Heart right ventricle (tissue), 16 donors: Measurements from ENCODE around the gene CCDC134. TPM values are rescaled to one million over a fixed set of nuclear protein-coding genes. Genes with fewer than 3 reads are reported as not detected.

ENCODE experiments used
- ATAC-seq, 8 donors: fragments of 200-7000 bp; cut with Tn5 transposase; one replicate each; pipeline ENCODE4 v1.9.1; 2020; ENCODE audit warnings: mild to moderate bottlenecking in 8 of 8, moderate library complexity in 8 of 8, moderate number of reproducible peaks in 1 of 8
- DNase-seq, 2 donors: peaks; one replicate each; pipeline ENCODE4 v3.0.0-alpha.2; 2020
- H3K27ac ChIP-seq, 10 donors: fragments of 200-600 bp; sonication (generic) in 2 of 10; one replicate each; pipeline versions ENCODE4 v1.5.0 to v1.8.0; 2020 to 2022; ENCODE audit warnings: mild to moderate bottlenecking in 3 of 10
- H3K27me3 ChIP-seq, 7 donors: fragments of 200-600 bp; one replicate each; pipeline ENCODE4 v1.8.0; 2021 to 2022; ENCODE audit warnings: mild to moderate bottlenecking in 2 of 7
- H3K36me3 ChIP-seq, 9 donors: fragments of 200-600 bp; sonication (generic) in 1 of 9; one replicate each; pipeline versions ENCODE4 v1.5.0 to v1.8.0; 2020 to 2022; ENCODE audit warnings: mild to moderate bottlenecking in 2 of 9
- H3K4me1 ChIP-seq, 9 donors: fragments of 200-600 bp; sonication (generic) in 1 of 9; one replicate each; pipeline versions ENCODE4 v1.5.0 to v1.8.0; 2020 to 2022; ENCODE audit warnings: mild to moderate bottlenecking in 4 of 9
- H3K4me3 ChIP-seq, 10 donors: fragments of 200-600 bp; sonication (generic) in 2 of 10; one replicate each; pipeline versions ENCODE4 v1.5.0 to v1.8.0; 2020 to 2022; ENCODE audit warnings: mild to moderate bottlenecking in 7 of 10, moderate library complexity in 2 of 10
- H3K9me3 ChIP-seq, 11 donors: fragments of 200-600 bp in 10 of 11; sonication (generic) in 2 of 11; one replicate each; pipeline versions ENCODE4 v1.5.0 to v1.8.0; 2013 to 2022; ENCODE audit warnings: mild to moderate bottlenecking in 2 of 11, control low read depth in 1 of 11, moderate library complexity in 1 of 11
- CTCF ChIP-seq, 9 donors: fragments of 200-600 bp; sonication (generic) in 2 of 9; IDR thresholded peaks; one replicate each; pipeline versions ENCODE4 v1.5.0 to v1.8.0; 2021 to 2022; ENCODE audit warnings: antibody characterized with exemption in 9 of 9, mild to moderate bottlenecking in 5 of 9, moderate library complexity in 1 of 9
- WGBS, 2 donors: extraction: QIAGEN DNeasy Blood & Tissue Kit; methylation state at CpG; one replicate each; pipeline ENCODE4 v1.1.7; 2013; ENCODE audit warnings: inconsistent platforms in 1 of 2; 5-methylcytosine and 5-hydroxymethylcytosine counted together
- intact Hi-C, 10 donors: fragments of 100-400 bp; cut with DNase I; formaldehyde crosslinking; loops; one replicate each; pipeline versions ENCODE4 v1.11.1 to v1.14.2; 2022
- polyA plus RNA-seq, 2 donors: library from polyadenylated mRNA; stranded (reverse); fragments of 200-250 nt; gene quantifications; one replicate each; pipeline ENCODE4 v1.2.3, GENCODE V29; 2013
- total RNA-seq, 10 donors: library from RNA; stranded (reverse); fragmentation: NEBNext Ultra II Directional in 3 of 10; extraction: Animal tissue kit (Norgen Biotek cat#: 25700) in 3 of 10; gene quantifications; one replicate each; pipeline versions ENCODE4 v1.2.1 to v1.2.4, GENCODE V29; 2021 to 2023
- donor health status: Arrhythmogenic right ventricular cardiomyopathy.
- donor health status: ischemic (EF 13 %, LVEDD 7.1; RV severe dilation, severe dysfunction).
- donor health status: healthy with polysubstance abuse.
- donor health status: DM: no; HTN: yes; CAD: no.
- donor health status: DM: no; HTN: no; CAD: no.
- donor health status: ischemic (EF 25% LVEDD 6.9; RV normal size, moderate dysfunction).
- donor health status: ischemic (EF 25% LVEDD 5.7; RV mildly dilated, moderate dysfunction).
- donor health status: healthy.
- donor health status: DM: yes; HTN: yes; CAD: no.
- donor health status: Ischemic cardiomyopathy.
- donor health status: ischemic (EF 35%, LVEDD 5.7; RV mildly dilated, moderate dysfunction).
- donor health status: nonischemic (EF 11% LVEDD 7.7; RV severe dilation, severe dysfunction).
- donor health status: DM: yes; HTN: yes; CAD: no.
- donor health status: PGD.
- donor health status: ischemic (EF 29% LVEDD 5.4; RV normal size, mild dysfunction).
- donor health status: nonischemic (EF 23%, LVEDD 6.1; RV moderate dilation, normal function).

CCDC134 gene
- total and polyA plus RNA-seq, 12 donors, result 1.2 to 7.3 (median 3.8) TPM

- DNase-seq, result no peak
- peaks cover 0 to 83% (median 40%) of the 10 kb centered on the region in 9 donors for H3K4me1 ChIP-seq
- no peaks in the 10 kb centered on the region for H3K27me3 ChIP-seq
- intact Hi-C loops, result no loop called here
- ATAC-seq, result no peak
- 86 to 90% methylated on average over 8 of the region's 8 CpGs for WGBS, 2 donors
- H3K27ac ChIP-seq, result no peak overlapping the region
- no peak overlapping the region for H3K4me3 ChIP-seq
- H3K9me3 ChIP-seq, result no peaks in the 10 kb centered on the region
- H3K36me3 ChIP-seq, result peaks cover 0 to 22% (median 0%) of the 10 kb centered on the region in 9 donors
- no peak for TF ChIP-seq CTCF (IDR thresholded peaks at IDR 0.05)
Observed at GRCh38 chr22:41842996-41843970, 42.8 kb downstream of the CCDC134 start.

- Histone ChIP-seq H3K27me3 (no peaks in the 10 kb centered on the region), H3K27ac (no peak overlapping the region), H3K4me3 (no peak overlapping the region), H3K36me3 (peaks cover 0 to 19% (median 0%) of the 10 kb centered on the region in 9 donors), H3K9me3 (no peaks in the 10 kb centered on the region), H3K4me1 (peaks cover 0 to 83% (median 43%) of the 10 kb centered on the region in 9 donors)
- TF ChIP-seq CTCF (IDR thresholded peaks at IDR 0.05), result no peak
- 35 to 56% methylated on average over 1 of the region's 1 CpG for WGBS, 2 donors
- intact Hi-C loops, result no loop called here
- ATAC-seq, result no peak
- DNase-seq, result no peak
Observed at GRCh38 chr22:41844036-41844435, 43.6 kb downstream of the CCDC134 start.

- H3K9me3 ChIP-seq, result no peaks in the 10 kb centered on the region
- no peak overlapping the region for H3K4me3 ChIP-seq
- no peak for DNase-seq
- no peaks in the 10 kb centered on the region for H3K27me3 ChIP-seq
- intact Hi-C loops, result no loop called here
- no peak for TF ChIP-seq CTCF (IDR thresholded peaks at IDR 0.05)
- WGBS, 2 donors, result 52 to 53% methylated on average over 3 of the region's 3 CpGs
- peaks cover 0 to 79% (median 43%) of the 10 kb centered on the region in 9 donors for H3K4me1 ChIP-seq
- ATAC-seq, result peak in 1 of 8 donors; percentile 23
- H3K36me3 ChIP-seq, result peaks cover 0 to 19% (median 0%) of the 10 kb centered on the region in 9 donors
- no peak overlapping the region for H3K27ac ChIP-seq
Observed at GRCh38 chr22:41844513-41844912, 44.0 kb downstream of the CCDC134 start.

GRCh38 chr22:41845380-41846267, 45.1 kb downstream of the CCDC134 start:
- Histone ChIP-seq H3K27ac (peak overlapping the region in 1 of 10 donors; percentile 48), H3K4me1 (peaks cover 0 to 71% (median 43%) of the 10 kb centered on the region in 9 donors), H3K36me3 (peaks cover 0 to 18% (median 0%) of the 10 kb centered on the region in 9 donors), H3K9me3 (no peaks in the 10 kb centered on the region), H3K27me3 (no peaks in the 10 kb centered on the region), H3K4me3 (no peak overlapping the region)
- ATAC-seq (peak in 2 of 8 donors; percentile 12 to 15), DNase-seq (no peak)
- intact Hi-C loops, result no loop called here
- TF ChIP-seq CTCF (IDR thresholded peaks at IDR 0.05), result no peak
- WGBS, 2 donors, result 34 to 46% methylated on average over 4 of the region's 4 CpGs
